NB4 (cell line): ENCODE measurements around the gene PKM.

Experiments
- DNase-seq: peaks from one replicate; pipeline ENCODE4 v3.0.0; 2010; ENCODE audit warnings: low read depth
- H3K4me3 ChIP-seq: one replicate; pipeline ENCODE4 v1.5.1; 2011; ENCODE audit warnings: mild to moderate bottlenecking, low read depth, low read length, moderate library complexity
- CTCF ChIP-seq: IDR thresholded peaks from one replicate; pipeline ENCODE4 v1.5.1; 2012; ENCODE audit warnings: low read depth, low read length
- MAX ChIP-seq: IDR thresholded peaks from 2 replicates; pipeline ENCODE4 v1.6.1; 2011; ENCODE audit warnings: low read depth, low read length
- MYC ChIP-seq: IDR thresholded peaks from 2 replicates; pipeline ENCODE4 v1.6.1; 2011; ENCODE audit warnings: low read depth, low read length
- POLR2A ChIP-seq: IDR thresholded peaks from 2 replicates; pipeline ENCODE4 v1.6.1; 2011; ENCODE audit warnings: mild to moderate bottlenecking; ENCODE audit not compliant: insufficient read length; ENCODE audit errors: extremely low read depth

PKM gene

GRCh38 chr15:72237853-72238224 lies 6.8 kb upstream of the PKM start:
- TF ChIP-seq POLR2A = no peak
- no peak for TF ChIP-seq MYC
- no peak for TF ChIP-seq MAX
- TF ChIP-seq CTCF = no peak
- peak; percentile 20 for DNase-seq
- H3K4me3 ChIP-seq = no peak overlapping the region

DNA sequence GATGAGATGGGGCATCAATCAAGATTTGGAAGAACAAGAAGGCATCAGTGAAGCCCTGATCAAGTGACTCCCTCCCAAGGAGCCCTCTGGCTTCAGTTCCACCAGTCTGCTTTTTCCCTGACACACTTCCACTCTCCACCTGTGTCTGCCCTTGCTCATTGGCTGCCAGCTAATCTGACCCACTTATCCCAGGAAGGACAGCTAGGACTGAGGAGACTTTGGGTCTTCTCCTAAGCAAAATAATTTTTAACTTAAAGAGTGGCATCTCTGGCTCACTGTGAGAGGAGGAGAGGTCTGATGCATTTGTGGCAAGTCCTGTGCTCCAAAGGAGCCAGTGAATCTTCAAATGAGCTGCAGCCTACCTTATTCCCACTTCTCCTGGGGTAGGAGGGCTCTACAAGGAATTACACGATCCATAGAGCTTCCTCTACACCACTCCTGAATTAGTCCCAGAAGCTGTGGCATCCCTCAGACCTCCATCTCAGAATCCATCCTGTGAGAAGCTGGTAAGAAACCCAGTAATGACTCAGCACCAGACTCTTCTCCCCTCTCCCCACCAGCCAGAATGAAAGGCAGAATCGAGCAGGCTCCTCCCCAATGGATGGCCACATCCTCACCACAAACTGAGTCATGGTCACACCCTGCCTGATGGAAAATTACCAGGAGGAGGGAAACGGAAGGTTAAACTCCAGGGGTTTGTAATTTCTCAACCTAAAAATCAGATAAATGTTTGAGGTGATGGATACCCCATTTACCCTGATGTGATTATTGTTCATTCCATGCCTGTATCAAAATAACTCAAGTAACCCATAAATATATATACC lies 6.3 kb upstream of the PKM start:
- DNase-seq = peak; percentile 95
- TF ChIP-seq CTCF (no peak), POLR2A (peak; percentile 14), MAX (peak; percentile 57), MYC (peak; percentile 81)
- peak overlapping the region; percentile 63 for H3K4me3 ChIP-seq

GRCh38 chr15:72236381-72237003 lies 5.5 kb upstream of the PKM start:
- TF ChIP-seq MYC (no peak), POLR2A (no peak), MAX (no peak), CTCF (no peak)
- peak overlapping the region; percentile 63 for H3K4me3 ChIP-seq
- DNase-seq = no peak

- no peak for DNase-seq
- H3K4me3 ChIP-seq = no peak overlapping the region
- TF ChIP-seq CTCF (no peak), MAX (no peak), POLR2A (no peak), MYC (no peak)
These were observed 4.3 kb upstream of the PKM start for GRCh38 chr15:72235298-72235697.

DNA sequence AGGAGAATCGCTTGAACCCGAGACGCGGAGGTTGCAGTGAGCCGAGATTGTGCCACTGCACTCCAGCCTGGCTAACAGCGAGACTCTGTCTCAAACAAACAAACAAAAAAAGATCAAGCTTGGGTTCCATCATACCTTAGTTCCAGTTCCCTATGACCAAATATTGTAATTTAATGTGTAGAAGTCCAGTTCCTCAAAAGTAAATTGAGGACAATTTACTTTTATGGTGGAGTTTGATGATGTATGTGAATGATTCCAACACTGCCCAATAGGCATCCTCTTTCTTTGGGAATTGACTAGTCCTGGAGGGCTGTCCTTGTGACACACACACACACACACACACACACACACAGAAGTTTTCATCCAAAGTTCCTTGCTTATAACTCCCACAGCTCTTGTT lies 2.8 kb upstream of the PKM start:
- no peak for DNase-seq
- H3K4me3 ChIP-seq = no peak overlapping the region
- TF ChIP-seq POLR2A (no peak), CTCF (no peak), MYC (no peak), MAX (no peak)
